Psoas muscle (tissue), 8 donors: ENCODE data around the gene DDX51. TPM values are rescaled to one million over a fixed set of nuclear protein-coding genes. Genes with fewer than 3 reads are reported as not detected.
"Not testable (repeated sequence)": the region's sequence is repeated elsewhere in the genome, so short reads cannot be mapped to it uniquely, and the experiment has no call there.

Source experiments
- ATAC-seq, 4 donors: fragments of 200-7000 bp; cut with Tn5 transposase; one replicate each; pipeline ENCODE4 v1.9.1; 2020; ENCODE audit warnings: moderate library complexity in 3 of 4, mild to moderate bottlenecking in 2 of 4
- DNase-seq, 2 donors: peaks; one replicate each; pipeline ENCODE4 v3.0.0-alpha.2; 2020
- H3K27ac ChIP-seq: fragments of 200-600 bp; one replicate; pipeline ENCODE4 v1.8.0; 2022
- H3K27me3 ChIP-seq, 3 donors: fragments of 200-600 bp in 1 of 3; one replicate each; pipeline versions ENCODE4 v1.6.1 to v1.8.0; 2013 to 2022; ENCODE audit warnings: low read length in 2 of 3, mild to moderate bottlenecking in 2 of 3, moderate library complexity in 1 of 3; ENCODE audit not compliant: insufficient read depth in 3 of 3
- H3K36me3 ChIP-seq, 2 donors: fragments of 200-600 bp in 1 of 2; one replicate each; pipeline versions ENCODE4 v1.6.1 to v1.8.0; 2013 to 2022; ENCODE audit warnings: low read depth in 1 of 2, mild to moderate bottlenecking in 1 of 2, moderate library complexity in 1 of 2; ENCODE audit not compliant: insufficient read depth in 1 of 2
- H3K4me1 ChIP-seq: fragments of 200-600 bp; one replicate; pipeline ENCODE4 v1.8.0; 2022
- H3K4me3 ChIP-seq: fragments of 200-600 bp; one replicate; pipeline ENCODE4 v1.8.0; 2022; ENCODE audit warnings: mild to moderate bottlenecking
- H3K9me3 ChIP-seq: fragments of 200-600 bp; one replicate; pipeline ENCODE4 v1.8.0; 2022
- WGBS, 3 donors: extraction: QIAGEN DNeasy Blood & Tissue Kit; methylation state at CpG; one replicate each; pipeline versions ENCODE4 v1.1.6 to v1.1.7; 2013; 5-methylcytosine and 5-hydroxymethylcytosine counted together
- intact Hi-C, 2 donors: fragments of 100-400 bp; cut with DNase I; formaldehyde crosslinking; loops; one replicate each; pipeline versions ENCODE4 v1.11.0 to v1.14.2; 2022
- polyA plus RNA-seq, 3 donors: library from polyadenylated mRNA; stranded (reverse); fragments of 200-250 nt; gene quantifications; one replicate each; pipeline ENCODE4 v1.2.3, GENCODE V29; 2013
- total RNA-seq, 4 donors: library from RNA; stranded (reverse); fragmentation: NEBNext Ultra II Directional in 2 of 4; extraction: Animal tissue kit (Norgen Biotek cat#: 25700) in 2 of 4; gene quantifications; one replicate each; pipeline versions ENCODE4 v1.2.1 to v1.2.4, GENCODE V29; 2021 to 2023
- TF ChIP-seq, protein P1 (sequence below): fragments of 200-600 bp; IDR thresholded peaks from one replicate; pipeline ENCODE4 v1.8.0; 2022; ENCODE audit warnings: antibody characterized with exemption
- donor health status: healthy with polysubstance abuse.
- donor health status: DM: no; HTN: no; CAD: no; lungs with moderate emphysema.
- donor health status: Bipolar disorder and iron deficiency.
- donor health status: healthy.
- donor health status: DM: yes; HTN: yes; CAD: no.
- donor health status: DM: no; HTN: no; CAD: no.
- donor health status: DM: no; HTN: no; CAD: no.
- donor health status: DM: yes; HTN: yes; CAD: no.

Gene DDX51
- total and polyA plus RNA-seq, 7 donors: 7.3 to 17.1 (median 12.3) TPM

- no peak overlapping the region for H3K27ac ChIP-seq
- no peaks in the 10 kb centered on the region for H3K9me3 ChIP-seq
- H3K4me3 ChIP-seq: no peak overlapping the region
- DNase-seq (peak in 1 of 2 donors; percentile 49), ATAC-seq (no peak)
- H3K36me3 ChIP-seq: peaks cover 5 to 54% of the 10 kb centered on the region in 2 donors
- H3K4me1 ChIP-seq: peaks cover 17% of the 10 kb centered on the region
- H3K27me3 ChIP-seq: no peaks in the 10 kb centered on the region
- intact Hi-C loops: no loop called here
- TF ChIP-seq, protein P1, sequence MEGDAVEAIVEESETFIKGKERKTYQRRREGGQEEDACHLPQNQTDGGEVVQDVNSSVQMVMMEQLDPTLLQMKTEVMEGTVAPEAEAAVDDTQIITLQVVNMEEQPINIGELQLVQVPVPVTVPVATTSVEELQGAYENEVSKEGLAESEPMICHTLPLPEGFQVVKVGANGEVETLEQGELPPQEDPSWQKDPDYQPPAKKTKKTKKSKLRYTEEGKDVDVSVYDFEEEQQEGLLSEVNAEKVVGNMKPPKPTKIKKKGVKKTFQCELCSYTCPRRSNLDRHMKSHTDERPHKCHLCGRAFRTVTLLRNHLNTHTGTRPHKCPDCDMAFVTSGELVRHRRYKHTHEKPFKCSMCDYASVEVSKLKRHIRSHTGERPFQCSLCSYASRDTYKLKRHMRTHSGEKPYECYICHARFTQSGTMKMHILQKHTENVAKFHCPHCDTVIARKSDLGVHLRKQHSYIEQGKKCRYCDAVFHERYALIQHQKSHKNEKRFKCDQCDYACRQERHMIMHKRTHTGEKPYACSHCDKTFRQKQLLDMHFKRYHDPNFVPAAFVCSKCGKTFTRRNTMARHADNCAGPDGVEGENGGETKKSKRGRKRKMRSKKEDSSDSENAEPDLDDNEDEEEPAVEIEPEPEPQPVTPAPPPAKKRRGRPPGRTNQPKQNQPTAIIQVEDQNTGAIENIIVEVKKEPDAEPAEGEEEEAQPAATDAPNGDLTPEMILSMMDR: no peak
- WGBS, 3 donors: 86 to 92% (median 90%) methylated on average over 14 to 15 of the region's 15 CpGs
These were observed 3.6 kb downstream of the DDX51 start for GRCh38 chr12:132140501-132140900.

DNA sequence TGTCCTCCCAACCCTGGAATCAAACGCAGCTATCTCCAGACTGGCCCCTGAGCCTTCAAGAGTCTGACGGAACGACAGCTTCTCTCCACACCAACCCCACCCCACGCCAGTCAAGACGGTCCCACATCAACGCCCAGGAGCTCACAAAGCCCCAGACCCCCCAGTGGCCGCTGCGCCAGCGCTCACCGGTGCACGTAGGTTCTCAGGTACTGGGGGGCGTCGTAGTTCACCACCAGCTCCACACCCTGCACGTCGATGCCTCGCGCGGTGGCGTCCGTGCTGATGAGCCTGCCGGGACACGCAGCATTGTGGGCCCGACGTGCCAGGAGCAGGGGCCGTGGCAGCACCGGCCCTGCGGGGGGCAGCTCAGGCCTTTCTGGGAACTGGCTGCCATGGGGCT, 4.2 kb downstream of the DDX51 start:
- WGBS, 3 donors: 92 to 96% (median 96%) methylated on average over 24 to 27 of the region's 27 CpGs
- Histone ChIP-seq H3K27ac (no peak overlapping the region), H3K36me3 (peaks cover 5 to 51% of the 10 kb centered on the region in 2 donors), H3K9me3 (no peaks in the 10 kb centered on the region), H3K27me3 (no peaks in the 10 kb centered on the region), H3K4me1 (peaks cover 12% of the 10 kb centered on the region), H3K4me3 (no peak overlapping the region)
- TF ChIP-seq, protein P1: no peak
- ATAC-seq (no peak), DNase-seq (no peak)
- intact Hi-C loops: no loop called here

GRCh38 chr12:132138941-132139871, 4.9 kb downstream of the DDX51 start:
- ATAC-seq (no peak), DNase-seq (peak in 1 of 2 donors; percentile 22)
- TF ChIP-seq, protein P1: no peak

DNA sequence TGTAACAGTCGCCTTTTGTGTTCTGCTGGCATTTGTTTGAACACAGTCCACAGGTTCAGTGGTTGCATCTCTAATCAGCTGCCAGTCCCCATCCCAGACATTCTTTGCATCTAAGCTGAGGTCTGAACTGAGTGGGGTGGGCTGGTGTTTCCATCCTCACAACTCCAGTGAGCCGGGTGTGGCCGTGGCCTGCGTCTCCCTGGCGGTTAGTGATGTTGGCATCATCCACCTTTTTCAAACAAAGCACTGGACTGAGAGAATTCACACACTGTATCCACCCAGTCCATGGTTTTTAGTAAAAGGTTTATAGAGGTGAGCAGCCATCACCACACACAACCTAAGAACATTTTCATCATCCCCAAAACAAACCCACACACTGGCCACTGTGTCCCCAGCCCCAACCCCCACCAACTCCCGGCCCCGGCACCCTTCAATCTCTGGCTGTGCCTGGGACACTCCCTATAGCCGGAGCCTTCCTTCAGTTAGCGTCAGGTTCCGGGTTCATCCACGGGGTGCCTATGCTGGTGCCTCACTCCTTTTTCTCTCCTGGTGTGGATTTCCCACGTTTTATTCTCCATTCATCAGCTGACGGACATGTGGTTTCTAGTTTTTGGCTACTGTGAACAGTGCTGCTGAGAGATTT, 6.5 kb downstream of the DDX51 start:
- H3K4me3 ChIP-seq: no peak overlapping the region
- intact Hi-C loops: no loop called here
- TF ChIP-seq, protein P1: no peak
- H3K27ac ChIP-seq: no peak overlapping the region
- peaks cover 5 to 51% of the 10 kb centered on the region in 2 donors for H3K36me3 ChIP-seq
- 76 to 80% (median 77%) methylated on average over 13 of the region's 13 CpGs for WGBS, 3 donors
- DNase-seq: no peak
- peaks cover 3% of the 10 kb centered on the region for H3K4me1 ChIP-seq
- H3K9me3 ChIP-seq: no peaks in the 10 kb centered on the region
- H3K27me3 ChIP-seq: no peaks in the 10 kb centered on the region
- ATAC-seq: peak in 1 of 4 donors; percentile 18

More at GRCh38 chr12:132138941-132139871, 4.9 kb downstream of the DDX51 start:
- Histone ChIP-seq H3K36me3 (peaks cover 5 to 51% of the 10 kb centered on the region in 2 donors), H3K27me3 (no peaks in the 10 kb centered on the region), H3K4me1 (peaks cover 11% of the 10 kb centered on the region), H3K9me3 (no peaks in the 10 kb centered on the region), H3K4me3 (no peak overlapping the region), H3K27ac (no peak overlapping the region)
- intact Hi-C loops: no loop called here
- WGBS, 3 donors: 92 to 94% (median 93%) methylated on average over 34 of the region's 34 CpGs

DNA sequence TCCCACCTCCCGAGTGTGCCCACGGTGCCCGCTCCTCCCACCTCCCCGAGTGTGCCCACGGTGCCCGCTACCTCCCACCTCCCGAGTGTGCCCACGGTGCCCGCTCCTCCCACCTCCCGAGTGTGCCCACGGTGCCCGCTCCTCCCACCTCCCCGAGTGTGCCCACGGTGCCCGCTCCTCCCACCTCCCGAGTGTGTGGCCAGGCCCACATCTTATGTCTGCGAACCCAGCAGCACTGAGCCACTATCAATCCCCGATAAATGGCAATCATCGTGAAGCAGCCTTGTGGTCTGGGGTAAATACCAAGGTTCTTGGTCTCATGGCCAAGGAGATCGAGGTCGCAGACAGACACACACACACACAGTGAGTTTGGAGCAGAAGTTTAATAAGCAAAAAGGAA, 7.9 kb downstream of the DDX51 start:
- H3K4me3 ChIP-seq, H3K27me3 ChIP-seq, H3K27ac ChIP-seq, intact Hi-C loops, H3K9me3 ChIP-seq, DNase-seq, H3K4me1 ChIP-seq, ATAC-seq: not testable (repeated sequence)
- 78 to 85% (median 81%) methylated on average over 9 to 21 of the region's 21 CpGs for WGBS, 3 donors
- peaks cover 0 to 37% of the 10 kb centered on the region in 2 donors for H3K36me3 ChIP-seq

DNA sequence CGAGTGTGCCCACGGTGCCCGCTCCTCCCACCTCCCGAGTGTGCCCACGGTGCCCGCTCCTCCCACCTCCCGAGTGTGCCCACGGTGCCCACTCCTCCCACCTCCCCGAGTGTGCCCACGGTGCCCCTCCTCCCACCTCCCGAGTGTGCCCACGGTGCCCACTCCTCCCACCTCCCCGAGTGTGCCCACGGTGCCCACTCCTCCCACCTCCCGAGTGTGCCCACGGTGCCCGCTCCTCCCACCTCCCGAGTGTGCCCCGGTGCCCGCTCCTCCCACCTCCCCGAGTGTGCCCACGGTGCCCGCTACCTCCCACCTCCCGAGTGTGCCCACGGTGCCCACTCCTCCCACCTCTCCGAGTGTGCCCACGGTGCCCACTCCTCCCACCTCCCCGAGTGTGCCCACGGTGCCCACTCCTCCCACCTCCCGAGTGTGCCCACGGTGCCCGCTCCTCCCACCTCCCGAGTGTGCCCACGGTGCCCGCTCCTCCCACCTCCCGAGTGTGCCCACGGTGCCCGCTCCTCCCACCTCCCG, 9.4 kb downstream of the DDX51 start:
- H3K9me3 ChIP-seq, H3K4me1 ChIP-seq, ATAC-seq, H3K27me3 ChIP-seq, DNase-seq, H3K27ac ChIP-seq, intact Hi-C loops, H3K4me3 ChIP-seq: not testable (repeated sequence)
- peaks cover 0 to 22% of the 10 kb centered on the region in 2 donors for H3K36me3 ChIP-seq
- WGBS, 3 donors: 88 to 94% methylated on average over 15 to 28 of the region's 39 CpGs; no CpG with 5 or more reads in 1 of the 3 donors
